SK-N-SH (cell line): ENCODE data around the gene NELFA.

Experiments used
- CTCF ChIP-seq: fragments of 200-600 bp; sonication (generic); IDR thresholded peaks from 2 replicates; pipeline ENCODE4 v1.6.1; 2017; ENCODE audit warnings: antibody characterized with exemption, mild to moderate bottlenecking, moderate library complexity
- EP300 ChIP-seq, 2 experiments: IDR thresholded peaks; 2 replicates each; pipeline versions ENCODE4 v1.4.0 to v1.6.1; 2012; ENCODE audit warnings: borderline replicate concordance in 1 of 2, low read depth in 1 of 2, low read length in 1 of 2
- NFIC ChIP-seq: IDR thresholded peaks from 2 replicates; pipeline ENCODE4 v1.4.0; 2012; ENCODE audit warnings: borderline replicate concordance
- NRF1 ChIP-seq: IDR thresholded peaks from 2 replicates; pipeline ENCODE4 v1.6.1; 2012; ENCODE audit warnings: low read depth, mild to moderate bottlenecking, low read length
- TAF1 ChIP-seq: IDR thresholded peaks from 2 replicates; pipeline ENCODE4 v1.6.1; 2012; ENCODE audit warnings: low read depth, mild to moderate bottlenecking, low read length, moderate library complexity, borderline replicate concordance
- ZBTB33 ChIP-seq: IDR thresholded peaks from 2 replicates; pipeline ENCODE4 v1.4.0; 2012; ENCODE audit warnings: low read depth, borderline replicate concordance

GRCh38 chr4:2036866-2037265, 28.1 kb upstream of the NELFA start:
- TF ChIP-seq CTCF: no peak
- no peak for TF ChIP-seq TAF1
- TF ChIP-seq ZBTB33: no peak
- no peak for TF ChIP-seq NFIC
- TF ChIP-seq NRF1: no peak
- TF ChIP-seq EP300 (IDR thresholded peaks at IDR 0.05; ENCODE audit: borderline replicate concordance in 1 of 2, low read depth in 1 of 2, low read length in 1 of 2): no peak
